HL-60 (cell line): Measurements from ENCODE around the gene PLSCR3.

Source experiments
- CTCF ChIP-seq: IDR thresholded peaks from one replicate; pipeline ENCODE4 v1.5.1; 2011; ENCODE audit warnings: low read length, control low read depth, inconsistent platforms; ENCODE audit not compliant: insufficient read depth
- GABPA ChIP-seq: IDR thresholded peaks from 2 replicates; pipeline ENCODE4 v1.6.1; 2012; ENCODE audit warnings: low read depth
- POLR2AphosphoS5 ChIP-seq: IDR thresholded peaks from 2 replicates; pipeline ENCODE4 v1.6.1; 2012; ENCODE audit warnings: low read depth
- SPI1 ChIP-seq: IDR thresholded peaks from 2 replicates; pipeline ENCODE4 v1.6.1; 2012; ENCODE audit warnings: low read depth, mild to moderate bottlenecking, borderline replicate concordance

- TF ChIP-seq CTCF (no peak), POLR2AphosphoS5 (no peak), SPI1 (no peak), GABPA (no peak)
These were observed 15.4 kb upstream of the PLSCR3 start for GRCh38 chr17:7409716-7410115.
